Activated CD4-positive, alpha-beta T cell treated with anti-CD3 and anti-CD28 coated beads for 1 hour (primary cell): ENCODE results near the gene PDHX.
"Not testable (repeated sequence)": the region's sequence is repeated elsewhere in the genome, so short reads cannot be mapped to it uniquely, and the experiment has no call there.

Experiments
- DNase-seq: peaks from one replicate; pipeline ENCODE4 v3.0.0-alpha.2; 2020

The PDHX gene

GRCh38 chr11:34997952-34998528, 81.6 kb downstream of the PDHX start:
- DNase-seq = no peak

- DNase-seq = no peak
Observed at GRCh38 chr11:34999453-34999852, 83.0 kb downstream of the PDHX start.

- no peak for DNase-seq
Observed at GRCh38 chr11:35003186-35003585, 86.8 kb downstream of the PDHX start.

GRCh38 chr11:35003658-35004057, 87.2 kb downstream of the PDHX start:
- no peak for DNase-seq

- DNase-seq = no peak
Observed at GRCh38 chr11:35005141-35005780, 88.8 kb downstream of the PDHX start.

GRCh38 chr11:35006389-35007128, 90.1 kb downstream of the PDHX start:
- DNase-seq = no peak

- no peak for DNase-seq
Observed at GRCh38 chr11:35007277-35007676, 90.9 kb downstream of the PDHX start.

GRCh38 chr11:35009191-35009943, 92.9 kb downstream of the PDHX start:
- DNase-seq = no peak

GRCh38 chr11:35009944-35010342, 93.5 kb downstream of the PDHX start:
- no peak for DNase-seq

GRCh38 chr11:35010654-35011053, 94.2 kb downstream of the PDHX start:
- DNase-seq = no peak

GRCh38 chr11:35011389-35011788, 95.0 kb downstream of the PDHX start:
- DNase-seq = no peak

- no peak for DNase-seq
Observed at GRCh38 chr11:35011944-35012343, 95.5 kb downstream of the PDHX start.

- no peak for DNase-seq
Observed at GRCh38 chr11:35012467-35013191, 96.2 kb downstream of the PDHX start.

- no peak for DNase-seq
Observed at GRCh38 chr11:35013514-35014233, 97.3 kb downstream of the PDHX start.

GRCh38 chr11:35014346-35014745, 97.9 kb downstream of the PDHX start:
- DNase-seq = no peak

- DNase-seq = no peak
Observed at GRCh38 chr11:35015621-35016387, 99.4 kb downstream of the PDHX start.

GRCh38 chr11:35016916-35017315, 100.5 kb downstream of the PDHX start:
- DNase-seq = no peak

- DNase-seq = no peak
Observed at GRCh38 chr11:35017528-35018342, 101.3 kb downstream of the PDHX start.

- no peak for DNase-seq
Observed at GRCh38 chr11:35021589-35021988, 105.2 kb downstream of the PDHX start.

- DNase-seq = not testable (repeated sequence)
Observed at GRCh38 chr11:35023940-35024339, 107.5 kb downstream of the PDHX start.
